IMR-90 (cell line): Measurements from ENCODE around the gene GLYAT. TPM values are rescaled to one million over a fixed set of nuclear protein-coding genes. Genes with fewer than 3 reads are reported as not detected.

ENCODE experiments used
- ATAC-seq: fragments of 200-7000 bp; cut with Tn5 transposase; 2 replicates; pipeline ENCODE4 v1.9.1; 2020; ENCODE audit warnings: low read depth, mild to moderate bottlenecking, moderate library complexity
- BruUV-seq: library from RNA; stranded (reverse); fragments of 400-500 nt; replicated peaks from 2 replicates; lab custom pipeline; 2021; lab: Mats Ljungman, UMichigan
- CTCF ChIA-PET: fragments of 300-600 bp; formaldehyde crosslinking; extraction: SDS; loops from one replicate; lab custom pipeline; 2021; ENCODE audit warnings: antibody characterized with exemption; lab: Yijun Ruan, JAX
- POLR2A ChIA-PET: fragments of 300-600 bp; sonication (Branson Sonifier 250); formaldehyde crosslinking; loops from one replicate; lab custom pipeline; 2022; ENCODE audit warnings: antibody characterized with exemption; ENCODE audit not compliant: unreplicated experiment; lab: Charles Lee
- DNase-seq: peaks from one replicate; pipeline ENCODE4 v3.0.0; 2013
- H2AFZ ChIP-seq: replicated peaks from 2 replicates; pipeline ENCODE3; 2013; ENCODE audit warnings: low read length, mild to moderate bottlenecking; ENCODE audit not compliant: poor library complexity
- H2AK5ac ChIP-seq: 2 replicates; pipeline ENCODE4 v1.6.1; 2013; ENCODE audit warnings: low read depth, low read length, inconsistent platforms
- H2AK9ac ChIP-seq: replicated peaks from 2 replicates; pipeline ENCODE3; 2013; ENCODE audit warnings: mild to moderate bottlenecking, low read depth, low read length, moderate library complexity; ENCODE audit not compliant: poor library complexity
- H2BK120ac ChIP-seq: 2 replicates; pipeline ENCODE4 v1.6.1; 2013; ENCODE audit warnings: low read depth, low read length, inconsistent platforms
- H2BK15ac ChIP-seq: 3 replicates; pipeline ENCODE4 v1.6.1; 2013; ENCODE audit warnings: low read depth, low read length, inconsistent platforms
- H2BK20ac ChIP-seq: 2 replicates; pipeline ENCODE4 v1.6.1; 2013; ENCODE audit warnings: low read depth, mild to moderate bottlenecking, inconsistent platforms, low read length, moderate library complexity
- H2BK5ac ChIP-seq: 2 replicates; pipeline ENCODE4 v1.6.1; 2013; ENCODE audit warnings: mild to moderate bottlenecking, low read depth, low read length, inconsistent platforms; ENCODE audit not compliant: poor library complexity, severe bottlenecking
- H3K14ac ChIP-seq: replicated peaks from 2 replicates; pipeline ENCODE4 v1.6.1; 2013; ENCODE audit warnings: low read depth, low read length, inconsistent platforms
- H3K18ac ChIP-seq: 2 replicates; pipeline ENCODE4 v1.6.1; 2013; ENCODE audit warnings: low read depth, low read length, control low read depth
- H3K23ac ChIP-seq: 2 replicates; pipeline ENCODE4 v1.6.1; 2013; ENCODE audit warnings: low read depth, low read length, inconsistent platforms
- H3K27ac ChIP-seq: 2 replicates; pipeline ENCODE4 v1.5.1; 2013; ENCODE audit warnings: mild to moderate bottlenecking, control low read depth, low read length; ENCODE audit not compliant: insufficient read depth
- H3K27me3 ChIP-seq: 2 replicates; pipeline ENCODE4 v1.6.1; 2013; ENCODE audit warnings: low read length; ENCODE audit not compliant: control insufficient read depth, insufficient read depth
- H3K36me3 ChIP-seq: 2 replicates; pipeline ENCODE4 v1.6.1; 2013; ENCODE audit warnings: low read length, mixed read lengths; ENCODE audit not compliant: control insufficient read depth, insufficient read depth
- H3K4ac ChIP-seq: 2 replicates; pipeline ENCODE4 v1.6.1; 2013; ENCODE audit warnings: low read depth, low read length, inconsistent platforms
- H3K4me1 ChIP-seq: 2 replicates; pipeline ENCODE4 v1.6.1; 2013; ENCODE audit warnings: low read length, mixed read lengths; ENCODE audit not compliant: control insufficient read depth, insufficient read depth
- H3K4me2 ChIP-seq: 2 replicates; pipeline ENCODE4 v1.6.1; 2013; ENCODE audit warnings: low read depth, mild to moderate bottlenecking, control low read depth, low read length, moderate library complexity
- H3K4me3 ChIP-seq: 2 replicates; pipeline ENCODE4 v1.5.1; 2013; ENCODE audit warnings: low read depth, mild to moderate bottlenecking, control low read depth, low read length, moderate library complexity; ENCODE audit not compliant: insufficient read depth
- H3K56ac ChIP-seq: 2 replicates; pipeline ENCODE4 v1.6.1; 2013; ENCODE audit warnings: low read length, inconsistent platforms; ENCODE audit not compliant: insufficient read depth; ENCODE audit errors: extremely low read depth
- H3K79me1 ChIP-seq, 2 experiments: 2 replicates each; pipeline ENCODE4 v1.6.1; 2013; ENCODE audit warnings: low read length in 2 of 2, inconsistent platforms in 1 of 2, low read depth in 1 of 2
- H3K9ac ChIP-seq: 2 replicates; pipeline ENCODE4 v1.6.1; 2013; ENCODE audit warnings: low read depth, low read length, control low read depth
- H3K9me1 ChIP-seq: 2 replicates; pipeline ENCODE4 v1.6.1; 2013; ENCODE audit warnings: low read length, inconsistent platforms; ENCODE audit not compliant: insufficient read depth
- H3K9me3 ChIP-seq: 2 replicates; pipeline ENCODE4 v1.6.1; 2013; ENCODE audit warnings: low read length; ENCODE audit not compliant: control insufficient read depth, insufficient read depth
- H4K20me1 ChIP-seq: 2 replicates; pipeline ENCODE4 v1.6.1; 2013; ENCODE audit warnings: low read length, inconsistent platforms; ENCODE audit not compliant: insufficient read depth
- H4K5ac ChIP-seq: 2 replicates; pipeline ENCODE4 v1.6.1; 2013; ENCODE audit warnings: mild to moderate bottlenecking, low read depth, low read length, control low read depth
- H4K8ac ChIP-seq, 2 experiments: 2 replicates each; pipeline ENCODE4 v1.6.1; 2013; ENCODE audit warnings: low read depth in 2 of 2, low read length in 2 of 2, control low read depth in 1 of 2, inconsistent platforms in 1 of 2
- H4K91ac ChIP-seq: 2 replicates; pipeline ENCODE4 v1.6.1; 2013; ENCODE audit warnings: low read depth, low read length, inconsistent platforms; ENCODE audit not compliant: insufficient read depth
- CEBPB ChIP-seq: IDR thresholded peaks from 2 replicates; pipeline ENCODE4 v1.6.1; 2012; ENCODE audit warnings: low read depth, low read length, improper control_type of control experiment
- MAFK ChIP-seq: IDR thresholded peaks from 2 replicates; pipeline ENCODE4 v1.6.1; 2012; ENCODE audit warnings: low read depth, low read length, improper control_type of control experiment
- WGBS, 2 experiments: methylation state at CpG; one replicate each; pipeline versions ENCODE4 v1.1.5 to v1.1.7; 2013; ENCODE audit warnings: missing lambda C conversion rate in 2 of 2; ENCODE audit not compliant: insufficient read length in 1 of 2; ENCODE audit errors: extremely low coverage in 2 of 2; 5-methylcytosine and 5-hydroxymethylcytosine counted together
- dilution Hi-C: fragments of 300-500 bp; cut with HindIII; formaldehyde crosslinking; loops from one replicate; pipeline ENCODE4 v1.14.3; 2018; ENCODE audit warnings: low sequenced_read_pairs; ENCODE audit not compliant: unreplicated experiment
- in situ Hi-C: fragments of 300-500 bp; cut with MboI; formaldehyde crosslinking; loops from 3 replicates; pipeline ENCODE4 v1.14.3; 2019; ENCODE audit warnings: low sequenced_read_pairs, inconsistent platforms, mixed read lengths
- intact Hi-C: fragments of 100-400 bp; cut with micrococcal nuclease; formaldehyde crosslinking; loops from 2 replicates; pipeline ENCODE4 v1.10.0; 2022
- polyA plus RNA-seq, 3 experiments: library from polyadenylated mRNA; depleted of rRNA; stranded (reverse); fragments of >200 nt; gene quantifications; 2 replicates each; pipeline ENCODE4 v1.2.3, GENCODE V29; 2012; ENCODE audit warnings: low replicate concordance in 1 of 3
- total RNA-seq: library from RNA; depleted of rRNA; stranded (reverse); fragments of >200 nt; gene quantifications from 2 replicates; pipeline ENCODE4 v1.2.3, GENCODE V29; 2012
- TF ChIP-seq, protein P1 (sequence below): fragments of 150-350 bp; IDR thresholded peaks from 2 replicates; pipeline ENCODE4 v1.6.1; 2017; ENCODE audit warnings: mild to moderate bottlenecking, antibody characterized with exemption, low read length, low read depth
- TF ChIP-seq, protein P2 (sequence below): conservative IDR thresholded peaks from 2 replicates; pipeline ENCODE4 v1.5.1; 2012; ENCODE audit warnings: mild to moderate bottlenecking, low read depth, low read length, improper control_type of control experiment
- TF ChIP-seq, protein P3 (sequence below): fragments of 150-350 bp; IDR thresholded peaks from 2 replicates; pipeline ENCODE4 v1.6.1; 2016; ENCODE audit warnings: low read depth, mild to moderate bottlenecking, low read length, moderate library complexity, borderline replicate concordance

GLYAT gene
- total and polyA plus RNA-seq, 2 of the 4 experiments (the other 2 are of a cell fraction): not detected

DNA sequence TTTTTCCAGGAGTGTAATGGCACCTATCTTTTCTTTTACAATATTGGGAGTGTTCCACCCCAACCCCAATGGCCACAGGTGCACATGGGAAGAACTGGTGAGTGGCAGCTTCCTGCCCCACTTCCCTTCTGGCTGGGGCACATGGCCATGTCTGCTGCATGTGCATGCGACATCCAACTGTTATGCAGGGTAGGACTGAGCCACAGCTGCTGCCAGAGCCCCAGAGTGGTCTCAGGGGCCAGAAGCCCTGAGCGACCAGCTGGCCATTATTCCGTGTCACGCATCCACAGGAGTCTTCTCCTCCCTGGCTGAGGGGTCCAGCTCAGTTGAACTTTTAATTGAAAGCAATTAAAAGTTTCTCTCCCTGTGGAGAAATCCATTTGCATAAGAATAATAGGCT is 8.7 kb upstream of the GLYAT start:
- peak overlapping the region; percentile 51 for H2AFZ ChIP-seq
- no peak for ATAC-seq
- no peak for DNase-seq

More for the DNA sequence above, 8.7 kb upstream of the GLYAT start:
- dilution Hi-C loops (no loop called here), in situ Hi-C loops (no loop called here), intact Hi-C loops (no loop called here)
- Histone ChIP-seq H3K14ac (no peak overlapping the region), H3K9me1 (no peaks in the 10 kb centered on the region), H4K8ac (no peak overlapping the region), H4K91ac (no peak overlapping the region), H3K9ac (no peak overlapping the region), H3K56ac (no peak overlapping the region), H2BK5ac (no peak overlapping the region), H3K27me3 (no peaks in the 10 kb centered on the region), H2BK20ac (no peak overlapping the region), H2BK15ac (no peak overlapping the region), H4K5ac (no peak overlapping the region), H3K36me3 (no peaks in the 10 kb centered on the region), H4K20me1 (no peaks in the 10 kb centered on the region), H3K9me3 (no peaks in the 10 kb centered on the region), H3K4me3 (no peak overlapping the region), H3K4me2 (no peak overlapping the region), H3K23ac (no peak overlapping the region), H2BK120ac (0 out of 2 replicates have a peak overlapping the region, but pooled peaks have one; percentile 23), H3K18ac (no peak overlapping the region), H2AK5ac (no peak overlapping the region), H3K79me1 (no peaks in the 10 kb centered on the region), H3K27ac (no peak overlapping the region), H3K4ac (no peak overlapping the region), H3K4me1 (no peaks in the 10 kb centered on the region), H2AK9ac (peak overlapping the region; percentile 28)
- TF ChIP-seq, protein P1, sequence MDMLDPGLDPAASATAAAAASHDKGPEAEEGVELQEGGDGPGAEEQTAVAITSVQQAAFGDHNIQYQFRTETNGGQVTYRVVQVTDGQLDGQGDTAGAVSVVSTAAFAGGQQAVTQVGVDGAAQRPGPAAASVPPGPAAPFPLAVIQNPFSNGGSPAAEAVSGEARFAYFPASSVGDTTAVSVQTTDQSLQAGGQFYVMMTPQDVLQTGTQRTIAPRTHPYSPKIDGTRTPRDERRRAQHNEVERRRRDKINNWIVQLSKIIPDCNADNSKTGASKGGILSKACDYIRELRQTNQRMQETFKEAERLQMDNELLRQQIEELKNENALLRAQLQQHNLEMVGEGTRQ: no peak
- TF ChIP-seq MAFK (no peak), CEBPB (no peak)
- TF ChIP-seq, protein P2, sequence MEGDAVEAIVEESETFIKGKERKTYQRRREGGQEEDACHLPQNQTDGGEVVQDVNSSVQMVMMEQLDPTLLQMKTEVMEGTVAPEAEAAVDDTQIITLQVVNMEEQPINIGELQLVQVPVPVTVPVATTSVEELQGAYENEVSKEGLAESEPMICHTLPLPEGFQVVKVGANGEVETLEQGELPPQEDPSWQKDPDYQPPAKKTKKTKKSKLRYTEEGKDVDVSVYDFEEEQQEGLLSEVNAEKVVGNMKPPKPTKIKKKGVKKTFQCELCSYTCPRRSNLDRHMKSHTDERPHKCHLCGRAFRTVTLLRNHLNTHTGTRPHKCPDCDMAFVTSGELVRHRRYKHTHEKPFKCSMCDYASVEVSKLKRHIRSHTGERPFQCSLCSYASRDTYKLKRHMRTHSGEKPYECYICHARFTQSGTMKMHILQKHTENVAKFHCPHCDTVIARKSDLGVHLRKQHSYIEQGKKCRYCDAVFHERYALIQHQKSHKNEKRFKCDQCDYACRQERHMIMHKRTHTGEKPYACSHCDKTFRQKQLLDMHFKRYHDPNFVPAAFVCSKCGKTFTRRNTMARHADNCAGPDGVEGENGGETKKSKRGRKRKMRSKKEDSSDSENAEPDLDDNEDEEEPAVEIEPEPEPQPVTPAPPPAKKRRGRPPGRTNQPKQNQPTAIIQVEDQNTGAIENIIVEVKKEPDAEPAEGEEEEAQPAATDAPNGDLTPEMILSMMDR: no peak
- TF ChIP-seq, protein P3, sequence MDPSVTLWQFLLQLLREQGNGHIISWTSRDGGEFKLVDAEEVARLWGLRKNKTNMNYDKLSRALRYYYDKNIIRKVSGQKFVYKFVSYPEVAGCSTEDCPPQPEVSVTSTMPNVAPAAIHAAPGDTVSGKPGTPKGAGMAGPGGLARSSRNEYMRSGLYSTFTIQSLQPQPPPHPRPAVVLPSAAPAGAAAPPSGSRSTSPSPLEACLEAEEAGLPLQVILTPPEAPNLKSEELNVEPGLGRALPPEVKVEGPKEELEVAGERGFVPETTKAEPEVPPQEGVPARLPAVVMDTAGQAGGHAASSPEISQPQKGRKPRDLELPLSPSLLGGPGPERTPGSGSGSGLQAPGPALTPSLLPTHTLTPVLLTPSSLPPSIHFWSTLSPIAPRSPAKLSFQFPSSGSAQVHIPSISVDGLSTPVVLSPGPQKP: no peak
- CTCF ChIA-PET: no interaction called here
- no TSS peak for BruUV-seq
- POLR2A ChIA-PET: no interaction called here
- 17% methylated on average over 1 of the region's 4 CpGs; no CpG with 5 or more reads in 1 of the 2 experiments for WGBS, 2 experiments
